Activated naive CD8-positive, alpha-beta T cell (primary cell): ENCODE data around the gene DNAH2.
"Not testable (repeated sequence)": the region's sequence is repeated elsewhere in the genome, so short reads cannot be mapped to it uniquely, and the experiment has no call there.

Experiments used
- H3K27ac Mint-ChIP-seq: one replicate; pipeline ENCODE4 v1.8.0; 2021; ENCODE audit warnings: mixed read lengths
- H3K27me3 Mint-ChIP-seq: one replicate; pipeline ENCODE4 v1.8.0; 2021; ENCODE audit warnings: mixed read lengths
- H3K36me3 Mint-ChIP-seq: one replicate; pipeline ENCODE4 v1.8.0; 2021; ENCODE audit warnings: mixed read lengths
- H3K4me1 Mint-ChIP-seq: one replicate; pipeline ENCODE4 v1.8.0; 2021; ENCODE audit warnings: low read depth, mixed read lengths
- H3K4me3 Mint-ChIP-seq: one replicate; pipeline ENCODE4 v1.8.0; 2021; ENCODE audit warnings: mild to moderate bottlenecking, mixed read lengths
- H3K9me3 Mint-ChIP-seq: one replicate; pipeline ENCODE4 v1.8.0; 2021; ENCODE audit warnings: low read depth, mixed read lengths

Gene DNAH2

DNA sequence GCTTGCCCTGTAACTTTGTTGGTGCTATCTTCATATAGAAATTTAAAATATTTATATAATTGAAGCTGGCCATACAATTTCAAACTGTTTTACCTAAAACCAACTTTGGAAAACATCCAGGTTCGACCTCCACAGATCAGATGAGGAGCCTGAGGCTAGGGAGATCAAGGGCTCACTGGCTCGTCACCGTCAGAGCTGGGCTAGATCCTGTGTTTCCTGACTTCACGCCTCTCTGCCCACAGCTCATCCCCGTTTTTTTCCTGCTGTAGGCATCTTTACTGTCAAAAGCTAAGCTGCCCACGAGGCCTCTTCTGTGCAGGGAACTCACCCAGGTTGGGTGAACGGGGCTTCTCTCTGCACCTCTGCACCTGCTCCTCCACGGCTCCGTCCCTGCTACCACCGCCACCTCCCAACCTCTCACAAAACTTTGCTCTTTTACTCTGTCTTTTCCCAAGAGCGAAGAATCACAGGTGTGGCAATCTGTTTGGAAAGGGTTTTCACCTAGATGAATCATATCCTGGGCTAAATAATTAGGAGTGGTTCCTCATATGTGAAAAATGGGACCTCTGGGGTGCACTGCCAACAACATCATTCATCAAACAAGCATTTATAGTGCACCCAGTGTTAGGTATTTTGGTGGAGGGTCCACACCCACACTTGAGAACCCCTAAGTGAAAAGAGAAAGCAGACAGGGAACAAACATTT, 91.7 kb downstream of the DNAH2 start:
- Mint-ChIP-seq H3K9me3 (no peaks in the 10 kb centered on the region), H3K4me1 (peaks cover 9% of the 10 kb centered on the region), H3K36me3 (no peaks in the 10 kb centered on the region), H3K27ac (no peak overlapping the region), H3K4me3 (no peak overlapping the region), H3K27me3 (no peaks in the 10 kb centered on the region)

DNA sequence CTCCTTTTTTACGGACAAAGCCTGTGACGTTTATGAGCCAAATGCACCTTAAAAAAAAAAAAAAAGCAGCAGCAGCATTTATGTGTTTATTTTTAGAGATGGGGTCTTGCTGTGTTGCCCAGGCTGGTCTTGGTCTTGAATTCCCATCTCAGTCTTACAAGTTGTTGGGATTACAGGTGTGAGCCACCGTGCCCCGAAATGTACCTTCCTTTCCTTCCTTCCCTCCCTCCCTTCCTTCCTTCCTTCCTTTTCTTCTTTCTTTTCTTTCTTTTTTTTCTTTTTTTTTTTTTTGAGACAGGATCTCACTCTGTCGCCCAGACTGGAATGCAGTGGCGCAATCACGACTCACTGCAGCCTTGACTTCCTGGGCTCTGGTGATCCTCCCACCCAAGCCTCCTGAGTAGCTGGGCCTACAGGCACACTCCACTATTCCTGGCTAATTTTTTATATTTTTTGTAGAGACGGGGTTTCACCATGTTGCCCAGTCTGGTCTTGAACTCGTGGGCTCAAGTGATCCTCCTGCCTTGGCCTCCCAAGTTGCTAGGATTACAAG, 92.3 kb downstream of the DNAH2 start:
- H3K4me3 Mint-ChIP-seq, H3K27ac Mint-ChIP-seq, H3K27me3 Mint-ChIP-seq, H3K9me3 Mint-ChIP-seq, H3K36me3 Mint-ChIP-seq, H3K4me1 Mint-ChIP-seq: not testable (repeated sequence)

DNA sequence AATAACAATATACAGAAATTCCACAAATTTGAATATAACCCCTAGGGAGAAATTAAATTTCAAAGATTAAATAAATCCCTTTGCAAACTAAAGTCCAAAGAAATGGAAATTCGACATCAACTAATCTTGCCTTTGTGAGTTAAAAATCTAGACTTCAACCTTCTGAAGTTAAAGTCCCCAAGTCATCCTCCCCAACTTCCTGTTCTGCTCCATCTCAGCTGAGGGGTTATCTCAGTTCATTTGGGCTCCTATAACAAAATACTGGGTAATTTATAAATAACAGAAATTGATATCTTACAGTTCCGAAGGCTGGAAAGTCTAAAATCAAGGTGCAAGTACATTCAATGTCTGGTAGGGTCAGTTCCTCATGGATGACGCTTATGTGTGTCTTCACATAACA, 93.7 kb downstream of the DNAH2 start:
- no peaks in the 10 kb centered on the region for H3K27me3 Mint-ChIP-seq
- H3K36me3 Mint-ChIP-seq: no peaks in the 10 kb centered on the region
- H3K9me3 Mint-ChIP-seq: no peaks in the 10 kb centered on the region
- H3K4me1 Mint-ChIP-seq: peaks cover 9% of the 10 kb centered on the region
- H3K27ac Mint-ChIP-seq: no peak overlapping the region
- no peak overlapping the region for H3K4me3 Mint-ChIP-seq

DNA sequence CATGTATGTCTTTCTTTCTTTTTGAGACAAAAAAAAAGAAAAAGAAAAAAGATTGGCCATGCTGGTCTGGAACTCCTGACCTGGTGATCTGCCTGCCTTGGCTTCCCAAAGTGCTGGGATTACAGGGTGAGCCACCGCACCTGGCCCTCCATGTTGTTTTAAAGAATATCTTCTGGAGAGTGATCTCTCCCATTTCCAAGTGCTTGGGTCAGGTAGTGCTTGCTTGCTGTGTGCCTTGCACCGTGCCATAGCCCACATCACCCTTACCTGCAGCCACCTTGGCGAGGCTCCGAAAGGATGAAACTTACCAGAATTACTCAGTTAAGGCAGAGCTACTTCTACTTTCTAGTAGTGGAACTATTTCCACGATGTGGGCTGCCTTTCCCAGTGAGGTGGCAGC, 97.4 kb downstream of the DNAH2 start:
- no peak overlapping the region for H3K4me3 Mint-ChIP-seq
- H3K27ac Mint-ChIP-seq: no peak overlapping the region
- H3K36me3 Mint-ChIP-seq: no peaks in the 10 kb centered on the region
- no peaks in the 10 kb centered on the region for H3K27me3 Mint-ChIP-seq
- no peaks in the 10 kb centered on the region for H3K9me3 Mint-ChIP-seq
- H3K4me1 Mint-ChIP-seq: peaks cover 9% of the 10 kb centered on the region

DNA sequence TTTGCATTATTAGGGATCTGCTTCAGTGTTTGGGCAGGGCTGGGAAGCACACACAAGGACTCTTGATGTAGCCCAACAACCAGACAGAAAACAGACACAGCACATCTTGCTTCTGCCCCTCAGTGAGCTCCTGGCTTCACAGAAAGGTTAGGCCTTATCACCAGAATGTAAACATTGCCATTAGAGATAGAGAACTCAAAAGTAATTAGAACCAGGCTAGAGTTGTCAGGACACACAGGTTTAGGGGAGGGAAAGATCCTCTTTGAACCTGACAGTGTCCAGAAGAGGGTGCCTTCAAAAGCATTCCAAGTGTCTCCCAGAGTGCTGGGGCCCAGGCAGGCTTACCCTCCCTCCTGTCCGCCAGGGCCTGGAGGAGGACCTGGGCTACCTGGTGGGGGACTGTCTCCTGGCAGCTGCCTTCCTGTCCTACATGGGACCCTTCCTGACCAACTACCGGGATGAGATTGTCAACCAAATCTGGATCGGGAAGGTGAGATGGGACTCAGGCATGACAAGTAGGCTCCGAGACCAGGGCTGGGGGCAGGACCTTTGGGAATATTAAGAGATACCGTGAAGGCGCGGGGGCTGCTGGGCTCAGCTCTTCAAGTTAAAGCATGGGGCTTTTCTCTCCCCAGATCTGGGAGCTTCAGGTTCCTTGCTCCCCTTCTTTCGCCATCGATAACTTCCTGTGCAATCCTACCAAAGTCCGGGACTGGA, 99.5 kb downstream of the DNAH2 start:
- no peaks in the 10 kb centered on the region for H3K27me3 Mint-ChIP-seq
- no peaks in the 10 kb centered on the region for H3K4me1 Mint-ChIP-seq
- no peaks in the 10 kb centered on the region for H3K9me3 Mint-ChIP-seq
- no peak overlapping the region for H3K4me3 Mint-ChIP-seq
- H3K27ac Mint-ChIP-seq: no peak overlapping the region
- no peaks in the 10 kb centered on the region for H3K36me3 Mint-ChIP-seq

DNA sequence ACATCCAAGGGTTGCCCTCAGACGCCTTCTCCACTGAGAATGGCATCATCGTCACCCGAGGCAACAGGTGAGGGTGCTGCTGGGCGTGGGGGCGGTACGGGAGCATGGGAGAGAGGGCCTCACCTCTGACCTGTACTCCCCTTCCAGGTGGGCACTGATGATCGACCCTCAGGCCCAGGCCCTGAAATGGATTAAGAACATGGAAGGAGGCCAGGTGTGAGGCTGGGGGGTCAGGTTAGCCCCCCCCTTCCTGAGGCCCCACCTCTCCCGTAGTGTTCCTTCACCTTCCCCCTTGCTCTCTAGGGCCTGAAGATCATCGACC, 100.1 kb downstream of the DNAH2 start:
- Mint-ChIP-seq H3K36me3 (no peaks in the 10 kb centered on the region), H3K9me3 (no peaks in the 10 kb centered on the region), H3K27ac (no peak overlapping the region), H3K27me3 (no peaks in the 10 kb centered on the region), H3K4me1 (no peaks in the 10 kb centered on the region), H3K4me3 (no peak overlapping the region)

DNA sequence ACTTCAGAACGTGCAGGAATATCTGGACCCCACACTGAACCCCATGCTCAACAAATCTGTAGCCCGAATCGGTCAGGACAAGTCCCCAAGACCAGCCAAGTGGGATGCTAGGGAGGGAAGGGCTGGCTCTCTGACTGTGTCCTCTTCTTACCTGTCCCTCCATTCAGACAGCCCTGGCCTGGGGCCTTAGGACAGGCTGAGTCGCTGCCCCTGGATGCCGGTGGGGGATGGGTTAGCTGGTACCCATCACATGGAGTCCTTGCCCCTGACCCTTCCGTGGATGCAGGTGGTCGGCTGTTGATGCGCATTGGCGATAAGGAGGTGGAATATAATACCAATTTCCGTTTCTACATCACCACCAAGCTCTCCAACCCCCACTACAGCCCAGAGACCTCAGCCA, 100.5 kb downstream of the DNAH2 start:
- Mint-ChIP-seq H3K4me3 (no peak overlapping the region), H3K4me1 (no peaks in the 10 kb centered on the region), H3K27me3 (no peaks in the 10 kb centered on the region), H3K36me3 (no peaks in the 10 kb centered on the region), H3K27ac (no peak overlapping the region), H3K9me3 (no peaks in the 10 kb centered on the region)

DNA sequence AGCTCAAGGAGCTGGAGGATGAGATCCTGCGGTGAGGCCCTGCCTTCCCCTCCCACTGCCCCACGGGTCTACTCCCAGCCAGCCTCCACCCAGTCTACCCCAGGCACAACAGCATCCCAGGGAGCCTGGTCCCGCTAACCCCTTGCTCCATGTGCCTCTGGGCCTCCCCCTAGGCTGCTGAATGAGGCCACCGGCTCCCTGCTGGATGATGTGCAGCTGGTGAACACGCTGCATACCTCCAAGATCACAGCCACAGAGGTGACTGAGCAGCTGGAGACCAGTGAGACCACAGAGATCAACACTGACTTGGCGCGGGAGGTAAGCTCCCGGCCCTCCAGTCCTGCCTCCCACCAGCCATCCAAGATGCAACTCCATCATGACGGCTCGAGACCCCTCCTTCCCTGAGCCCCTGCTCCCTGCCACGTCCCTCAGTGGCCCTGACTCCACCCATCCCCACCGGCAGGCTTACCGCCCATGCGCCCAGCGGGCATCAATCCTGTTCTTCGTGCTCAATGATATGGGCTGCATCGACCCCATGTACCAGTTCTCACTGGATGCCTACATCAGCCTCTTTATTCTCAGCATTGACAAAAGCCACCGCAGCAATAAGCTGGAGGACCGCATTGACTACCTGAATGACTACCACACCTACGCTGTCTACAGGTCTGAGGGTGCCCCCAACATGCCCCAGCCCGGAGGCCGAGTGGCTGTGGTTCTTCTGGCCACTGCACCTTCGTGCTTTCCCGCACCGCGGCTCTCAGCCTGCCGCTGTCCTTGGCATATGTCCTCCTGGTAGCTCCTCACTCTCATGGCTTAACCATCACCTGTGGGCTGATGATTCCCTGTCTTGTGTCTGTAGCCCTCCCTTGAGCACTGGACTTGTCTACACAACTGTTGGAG, 101.5 kb downstream of the DNAH2 start:
- Mint-ChIP-seq H3K9me3 (no peaks in the 10 kb centered on the region), H3K27me3 (no peaks in the 10 kb centered on the region), H3K4me3 (no peak overlapping the region), H3K4me1 (no peaks in the 10 kb centered on the region), H3K36me3 (no peaks in the 10 kb centered on the region), H3K27ac (no peak overlapping the region)

DNA sequence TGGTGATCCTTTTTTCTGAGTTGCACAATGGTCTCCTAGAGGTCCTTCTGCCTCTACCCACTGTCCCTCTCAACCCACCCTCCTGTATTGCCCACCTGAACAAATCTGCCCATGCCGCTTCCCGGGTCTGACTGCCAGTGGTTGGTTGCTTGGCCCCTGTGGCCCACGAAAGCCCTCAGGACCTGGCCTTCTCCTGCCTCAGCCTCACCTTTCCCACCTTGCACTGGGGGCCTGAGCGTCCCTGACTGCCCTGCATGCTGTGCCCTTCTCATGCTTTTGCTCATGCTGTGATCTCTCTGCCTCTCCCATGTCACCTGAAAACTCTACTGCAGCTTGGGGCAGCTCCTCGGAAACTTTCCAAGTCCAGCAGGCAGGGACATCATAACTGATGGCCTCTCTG, 102.7 kb downstream of the DNAH2 start:
- H3K27me3 Mint-ChIP-seq: no peaks in the 10 kb centered on the region
- no peaks in the 10 kb centered on the region for H3K9me3 Mint-ChIP-seq
- no peak overlapping the region for H3K27ac Mint-ChIP-seq
- no peaks in the 10 kb centered on the region for H3K36me3 Mint-ChIP-seq
- no peak overlapping the region for H3K4me3 Mint-ChIP-seq
- H3K4me1 Mint-ChIP-seq: peaks cover 2% of the 10 kb centered on the region

DNA sequence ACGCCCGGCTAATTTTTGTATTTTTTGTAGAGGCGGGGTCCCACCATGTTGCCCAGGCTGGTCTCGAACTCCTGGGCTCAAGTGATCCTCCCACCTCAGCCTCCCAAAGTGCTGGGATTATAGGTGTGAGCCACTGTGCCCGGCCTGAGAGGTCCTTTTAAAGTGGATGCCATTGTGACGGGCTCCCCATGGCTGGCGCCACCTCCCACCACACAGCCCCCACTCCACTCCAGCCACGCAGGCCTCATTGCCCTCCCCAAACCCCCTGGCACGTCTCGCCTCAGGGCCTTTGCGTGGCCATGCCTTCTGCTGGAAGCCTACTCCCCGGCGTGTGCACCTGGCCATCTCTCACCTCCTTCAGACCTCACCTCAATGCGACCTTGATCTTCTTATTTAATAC, 104.6 kb downstream of the DNAH2 start:
- Mint-ChIP-seq H3K9me3 (no peaks in the 10 kb centered on the region), H3K36me3 (no peaks in the 10 kb centered on the region), H3K27me3 (no peaks in the 10 kb centered on the region), H3K4me1 (peaks cover 2% of the 10 kb centered on the region), H3K4me3 (no peak overlapping the region), H3K27ac (no peak overlapping the region)

DNA sequence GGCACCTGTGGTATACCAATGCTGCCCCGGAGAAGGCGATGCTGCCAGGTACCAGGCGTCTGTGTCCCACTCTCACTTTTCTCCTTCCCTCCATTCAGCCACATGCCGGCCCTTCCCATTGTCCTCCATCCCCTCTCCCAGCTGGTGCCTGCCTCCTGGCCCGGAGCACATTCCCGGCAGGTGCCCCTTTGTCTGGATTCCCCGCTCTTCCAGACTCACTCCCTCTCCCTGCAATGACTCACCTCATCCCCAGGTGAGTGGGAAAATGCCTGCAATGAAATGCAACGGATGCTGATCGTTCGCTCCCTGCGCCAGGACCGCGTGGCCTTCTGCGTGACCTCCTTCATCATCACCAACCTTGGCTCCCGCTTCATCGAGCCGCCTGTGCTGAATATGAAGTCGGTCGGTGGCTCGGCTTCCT, 106.0 kb downstream of the DNAH2 start:
- Mint-ChIP-seq H3K9me3 (no peaks in the 10 kb centered on the region), H3K4me1 (peaks cover 2% of the 10 kb centered on the region), H3K27ac (no peak overlapping the region)

DNA sequence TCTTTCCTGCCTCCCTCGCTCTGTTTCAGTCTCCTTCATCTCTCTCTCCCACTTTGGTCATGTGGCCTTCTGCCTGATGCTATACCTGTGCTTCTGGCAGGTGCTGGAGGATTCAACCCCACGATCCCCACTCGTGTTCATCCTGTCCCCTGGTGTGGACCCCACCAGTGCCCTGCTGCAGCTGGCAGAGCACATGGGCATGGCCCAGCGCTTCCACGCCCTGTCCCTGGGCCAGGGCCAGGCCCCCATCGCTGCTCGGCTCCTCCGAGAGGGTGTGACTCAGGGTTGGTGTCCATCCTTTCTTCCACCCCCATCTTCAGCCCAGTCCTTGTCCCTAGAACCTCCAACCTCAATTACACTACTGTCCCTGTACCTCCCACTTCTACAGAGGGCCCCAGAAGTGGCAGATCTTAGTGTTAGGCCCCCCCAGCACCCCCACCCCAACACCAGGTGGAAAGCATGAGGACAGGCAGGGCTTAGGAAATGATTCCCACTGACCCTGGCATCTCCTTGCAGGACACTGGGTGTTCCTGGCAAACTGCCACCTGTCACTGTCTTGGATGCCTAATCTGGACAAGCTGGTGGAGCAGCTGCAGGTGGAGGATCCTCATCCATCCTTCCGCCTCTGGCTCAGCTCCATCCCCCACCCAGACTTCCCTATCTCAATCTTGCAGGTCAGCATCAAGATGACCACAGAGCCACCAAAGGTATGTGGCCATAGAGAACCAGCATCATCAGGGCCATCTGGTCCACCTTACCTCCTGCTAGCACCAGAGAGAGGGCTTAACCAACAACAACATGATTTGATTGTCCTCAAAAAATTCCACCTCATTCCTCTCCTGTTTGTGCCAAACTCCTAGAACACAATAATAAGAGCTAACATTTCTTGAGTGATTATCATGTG, 106.7 kb downstream of the DNAH2 start:
- Mint-ChIP-seq H3K4me1 (peaks cover 2% of the 10 kb centered on the region), H3K36me3 (no peaks in the 10 kb centered on the region), H3K27ac (no peak overlapping the region), H3K4me3 (no peak overlapping the region), H3K27me3 (no peaks in the 10 kb centered on the region), H3K9me3 (no peaks in the 10 kb centered on the region)

More for the DNA sequence above, 106.0 kb downstream of the DNAH2 start:
- H3K36me3 Mint-ChIP-seq: no peaks in the 10 kb centered on the region
- H3K4me3 Mint-ChIP-seq: no peak overlapping the region
- no peaks in the 10 kb centered on the region for H3K27me3 Mint-ChIP-seq

DNA sequence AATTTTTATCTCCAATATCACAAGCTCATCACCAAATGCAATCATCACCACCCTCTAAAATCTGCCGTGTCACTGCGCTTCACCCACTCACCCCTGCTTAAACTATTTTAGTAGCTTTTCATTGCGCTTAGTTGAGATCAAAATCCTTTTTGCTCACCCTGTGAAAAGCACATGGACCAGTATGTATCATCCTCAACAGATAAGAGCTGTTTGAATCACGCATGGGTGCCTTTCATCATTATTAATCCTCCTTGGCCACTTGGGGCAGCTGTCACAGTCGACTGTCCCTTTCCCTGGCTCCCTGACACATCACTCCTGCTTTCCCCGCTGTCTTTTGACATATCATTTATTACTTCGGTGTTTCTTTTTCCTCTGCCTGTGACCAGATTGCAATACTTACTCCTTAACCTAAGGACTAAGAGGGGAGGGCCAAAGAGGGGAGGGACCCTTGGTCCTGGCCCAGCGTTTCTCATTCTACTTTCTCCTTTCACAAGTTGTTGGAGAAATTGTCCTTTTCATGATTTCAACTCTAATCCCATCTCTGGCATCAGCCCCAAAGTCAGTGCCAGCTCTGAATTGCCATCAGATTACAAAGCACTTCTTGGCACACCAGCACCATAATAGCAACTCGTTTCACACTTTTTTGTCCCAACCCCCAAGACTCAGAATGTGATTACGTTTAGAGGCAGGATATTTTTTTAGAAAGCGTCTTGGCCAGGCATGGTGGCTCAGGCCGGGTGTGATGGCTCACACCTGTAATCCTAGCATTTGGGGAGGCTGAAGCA, 107.9 kb downstream of the DNAH2 start:
- Mint-ChIP-seq H3K4me1 (peaks cover 2% of the 10 kb centered on the region), H3K36me3 (no peaks in the 10 kb centered on the region), H3K9me3 (no peaks in the 10 kb centered on the region), H3K27ac (no peak overlapping the region), H3K4me3 (no peak overlapping the region), H3K27me3 (no peaks in the 10 kb centered on the region)

DNA sequence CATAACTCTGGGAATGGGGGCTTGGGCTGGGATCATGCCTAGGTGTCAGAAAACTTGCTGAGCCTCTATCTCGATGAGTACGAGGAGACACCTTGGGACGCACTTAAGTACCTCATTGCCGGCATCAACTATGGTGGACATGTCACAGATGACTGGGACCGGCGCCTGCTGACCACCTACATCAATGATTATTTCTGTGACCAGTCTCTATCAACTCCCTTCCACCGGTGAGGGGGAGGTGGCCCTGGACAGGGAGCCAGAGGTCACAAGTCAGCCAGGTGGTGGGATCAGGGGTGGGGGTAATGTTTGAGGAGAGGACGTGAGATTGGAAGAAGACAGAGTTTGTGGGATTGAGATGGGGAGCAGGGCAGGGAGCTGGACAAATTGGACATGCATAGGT, 113.1 kb downstream of the DNAH2 start:
- Mint-ChIP-seq H3K4me1 (peaks cover 7% of the 10 kb centered on the region), H3K9me3 (no peaks in the 10 kb centered on the region), H3K36me3 (no peaks in the 10 kb centered on the region), H3K27ac (no peak overlapping the region), H3K4me3 (no peak overlapping the region), H3K27me3 (no peaks in the 10 kb centered on the region)
